Astrocyte of the cerebellum (primary cell): ENCODE measurements around the gene KCND1.

Experiments
- DNase-seq: peaks from one replicate; pipeline ENCODE4 v3.0.0-alpha.2; 2011; ENCODE audit warnings: low read depth
- H3K4me3 ChIP-seq: 2 replicates; pipeline ENCODE4 v1.5.1; 2011; ENCODE audit warnings: mild to moderate bottlenecking, low read depth, low read length, moderate library complexity
- CTCF ChIP-seq: IDR thresholded peaks from 2 replicates; pipeline ENCODE4 v1.5.1; 2012; ENCODE audit warnings: low read length, low read depth, moderate library complexity, mild to moderate bottlenecking; ENCODE audit errors: missing control alignments
- in situ Hi-C: cut with HindIII; loops from 2 replicates; pipeline ENCODE4 v1.10.0; 2017; ENCODE audit warnings: low sequenced_read_pairs

Gene KCND1

DNA sequence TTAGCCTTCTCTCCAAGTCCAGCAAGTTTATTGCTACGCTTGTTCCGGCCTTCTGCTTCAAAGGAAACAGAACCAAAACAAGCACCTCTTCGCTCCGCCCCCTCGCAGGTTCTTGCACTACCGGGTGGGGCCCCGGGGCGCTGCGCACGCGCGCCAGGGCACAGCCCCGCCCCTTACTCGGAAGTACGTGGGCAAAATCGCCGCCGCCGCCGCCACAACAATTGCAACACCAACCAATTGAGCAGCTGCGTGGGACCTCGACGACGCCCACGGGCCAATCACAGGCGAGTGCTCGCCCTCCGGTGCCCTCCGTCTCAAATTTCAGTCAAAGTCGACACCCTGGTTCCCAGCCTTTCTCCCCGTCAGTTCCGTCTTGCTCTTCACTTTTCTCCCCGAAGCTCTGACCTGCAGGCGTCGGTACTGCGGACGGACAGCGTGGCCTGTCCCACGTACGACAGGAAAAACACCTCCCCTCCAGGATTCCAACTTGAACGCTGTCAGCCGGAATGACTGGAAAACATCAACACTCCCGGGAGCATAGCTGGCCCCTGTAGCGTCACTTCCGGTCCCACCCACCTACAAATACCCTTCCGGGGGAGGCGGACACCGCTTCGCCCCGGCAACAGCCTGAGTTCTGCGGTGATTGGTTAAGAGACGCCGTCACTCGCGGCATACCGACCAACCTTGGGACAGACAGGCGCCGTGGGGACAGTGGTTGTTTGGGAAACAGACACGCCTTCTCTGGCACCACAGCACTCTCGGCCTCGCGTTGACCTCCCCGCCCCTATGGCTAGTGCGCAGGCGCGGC is 13.6 kb downstream of the KCND1 start:
- TF ChIP-seq CTCF: no peak
- peak overlapping the region; percentile 64 for H3K4me3 ChIP-seq
- in situ Hi-C loops: no loop called here
- DNase-seq: peak; percentile 96

GRCh38 chrX:48957477-48957826 is 14.2 kb downstream of the KCND1 start, which contains the start of gene OTUD5:
TSS of gene OTUD5 (minus strand) at chrX:48957607. CDS start at chrX:48957570, 37 bp downstream.
- no peak for DNase-seq
- no peak for TF ChIP-seq CTCF
- in situ Hi-C loops: no loop called here

GRCh38 chrX:48956728-48957414 is 14.8 kb downstream of the KCND1 start:
- DNase-seq: no peak
- peak overlapping the region; percentile 64 for H3K4me3 ChIP-seq
- TF ChIP-seq CTCF: no peak
- in situ Hi-C loops: no loop called here

More at GRCh38 chrX:48957477-48957826, 14.2 kb downstream of the KCND1 start, which contains the start of gene OTUD5:
- peak within 1 kb of the TSS; percentile 64 for H3K4me3 ChIP-seq

DNA sequence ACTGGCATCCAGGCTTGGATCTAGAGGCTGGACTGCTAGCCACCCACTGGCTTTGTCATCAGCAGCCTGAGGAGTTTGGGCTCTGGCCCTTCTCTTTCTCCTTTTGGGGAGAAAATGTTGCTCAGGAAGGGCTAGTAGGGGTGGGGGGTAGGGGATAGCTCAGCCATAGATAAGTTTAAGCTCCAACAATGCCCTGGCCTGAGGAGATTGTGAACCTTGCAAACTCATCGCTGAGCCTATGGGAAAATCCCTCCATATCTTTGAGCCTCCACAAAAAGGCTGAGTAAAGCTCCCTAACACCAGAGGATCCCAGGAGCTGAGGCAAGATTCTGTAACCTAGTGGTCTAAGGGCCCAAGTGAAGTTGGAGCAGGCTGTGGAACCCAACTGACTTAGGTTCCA is 23.1 kb downstream of the KCND1 start:
- in situ Hi-C loops: no loop called here
- DNase-seq: no peak

GRCh38 chrX:48945517-48946348 is 25.9 kb downstream of the KCND1 start:
- DNase-seq: no peak
- TF ChIP-seq CTCF: peak; percentile 84
- no peak overlapping the region for H3K4me3 ChIP-seq
- in situ Hi-C loops: no loop called here

More for the DNA sequence above, 23.1 kb downstream of the KCND1 start:
- TF ChIP-seq CTCF: no peak
- H3K4me3 ChIP-seq: no peak overlapping the region

- no peak overlapping the region for H3K4me3 ChIP-seq
- DNase-seq: no peak
- in situ Hi-C loops: no loop called here
- no peak for TF ChIP-seq CTCF
Observed at GRCh38 chrX:48942895-48943294, 28.7 kb downstream of the KCND1 start.
